ENCODE measurements around the gene KRT24. TPM values are rescaled to one million over a fixed set of nuclear protein-coding genes. Genes with fewer than 3 reads are reported as not detected.
"Not testable (repeated sequence)": the region's sequence is repeated elsewhere in the genome, so short reads cannot be mapped to it uniquely, and the experiment has no call there.

KRT24 gene
- total RNA-seq, result not detected in 2 replicates

DNA sequence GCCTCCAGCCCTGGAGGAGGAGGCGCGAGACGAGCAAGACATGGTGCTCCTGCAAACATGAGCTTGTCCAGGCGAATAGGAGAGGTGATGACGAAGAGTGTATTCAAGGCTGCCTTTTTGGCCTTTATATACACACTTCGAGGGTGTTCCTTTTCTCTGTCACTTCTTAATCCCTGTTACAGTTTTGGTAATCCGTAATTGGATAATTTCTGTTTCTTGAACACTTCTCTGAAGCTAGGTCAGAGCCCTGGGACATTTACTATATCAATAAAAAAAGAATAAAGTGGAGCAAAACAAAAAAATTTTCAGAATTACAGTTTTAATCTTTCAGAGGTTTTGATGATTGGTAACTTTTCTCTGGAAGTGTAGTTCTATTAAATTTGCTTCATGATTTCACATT is at the start of gene KRT24:
Gene KRT24, minus strand, starts transcription at position 101 of the 400 bp plus-strand sequence. Its CDS starts 59 bp downstream, at position 42.
- DNase-seq (ENCODE audit: low read depth), result no peak
- TF ChIP-seq, protein P1, sequence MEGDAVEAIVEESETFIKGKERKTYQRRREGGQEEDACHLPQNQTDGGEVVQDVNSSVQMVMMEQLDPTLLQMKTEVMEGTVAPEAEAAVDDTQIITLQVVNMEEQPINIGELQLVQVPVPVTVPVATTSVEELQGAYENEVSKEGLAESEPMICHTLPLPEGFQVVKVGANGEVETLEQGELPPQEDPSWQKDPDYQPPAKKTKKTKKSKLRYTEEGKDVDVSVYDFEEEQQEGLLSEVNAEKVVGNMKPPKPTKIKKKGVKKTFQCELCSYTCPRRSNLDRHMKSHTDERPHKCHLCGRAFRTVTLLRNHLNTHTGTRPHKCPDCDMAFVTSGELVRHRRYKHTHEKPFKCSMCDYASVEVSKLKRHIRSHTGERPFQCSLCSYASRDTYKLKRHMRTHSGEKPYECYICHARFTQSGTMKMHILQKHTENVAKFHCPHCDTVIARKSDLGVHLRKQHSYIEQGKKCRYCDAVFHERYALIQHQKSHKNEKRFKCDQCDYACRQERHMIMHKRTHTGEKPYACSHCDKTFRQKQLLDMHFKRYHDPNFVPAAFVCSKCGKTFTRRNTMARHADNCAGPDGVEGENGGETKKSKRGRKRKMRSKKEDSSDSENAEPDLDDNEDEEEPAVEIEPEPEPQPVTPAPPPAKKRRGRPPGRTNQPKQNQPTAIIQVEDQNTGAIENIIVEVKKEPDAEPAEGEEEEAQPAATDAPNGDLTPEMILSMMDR (conservative IDR thresholded peaks at IDR 0.05; ENCODE audit: low read depth, low read length), result no peak
- no peak within 1 kb of the TSS for H3K4me3 ChIP-seq (ENCODE audit: low read depth, low read length)

DNA sequence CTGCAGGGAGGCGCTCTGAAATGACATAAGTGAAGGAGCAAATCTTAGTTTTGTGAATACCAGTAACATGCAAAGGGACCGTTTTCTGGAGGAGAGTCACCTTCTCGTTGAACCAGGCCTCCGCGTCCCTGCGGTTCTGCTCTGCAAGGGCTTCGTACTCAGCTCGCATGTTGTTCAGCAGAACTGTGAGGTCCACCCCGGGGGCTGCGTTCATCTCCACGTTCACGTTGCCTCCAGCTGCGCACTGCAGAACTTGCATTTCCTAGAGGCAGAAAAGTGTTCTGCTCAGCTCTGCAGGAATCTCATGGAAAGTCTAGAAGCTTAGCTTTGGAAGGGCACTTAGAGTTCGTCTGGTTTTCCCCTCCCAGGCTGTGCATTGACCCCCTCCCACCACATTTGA is 47.5 kb upstream of the KRT24 start:
- no peak overlapping the region for H3K4me3 ChIP-seq (ENCODE audit: low read depth, low read length)
- TF ChIP-seq, protein P1 (conservative IDR thresholded peaks at IDR 0.05; ENCODE audit: low read depth, low read length), result no peak

DNA sequence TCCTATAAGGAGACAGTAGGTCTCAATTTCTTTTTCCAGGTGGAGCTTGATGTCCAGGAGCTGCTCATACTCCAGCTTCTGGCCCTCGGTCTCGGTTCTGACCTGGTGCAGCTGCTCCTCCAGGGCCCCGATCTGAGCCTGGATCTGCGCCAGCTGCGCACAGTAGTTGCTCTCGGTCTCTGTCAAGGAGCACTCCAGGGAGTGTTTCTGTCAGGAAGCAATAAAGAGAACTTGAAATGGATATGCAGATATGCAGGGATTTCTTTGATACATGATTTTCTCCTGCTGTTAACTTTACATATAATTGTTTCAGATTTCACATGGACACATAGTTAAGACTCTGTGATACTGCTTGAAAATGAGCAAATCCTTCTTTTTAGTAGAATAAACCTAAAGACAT is 46.8 kb upstream of the KRT24 start:
- no peak for DNase-seq (ENCODE audit: low read depth)
- TF ChIP-seq, protein P1 (conservative IDR thresholded peaks at IDR 0.05; ENCODE audit: low read depth, low read length), result no peak
- H3K4me3 ChIP-seq (ENCODE audit: low read depth, low read length), result no peak overlapping the region

More for the DNA sequence above, 47.5 kb upstream of the KRT24 start:
- DNase-seq (ENCODE audit: low read depth), result no peak

DNA sequence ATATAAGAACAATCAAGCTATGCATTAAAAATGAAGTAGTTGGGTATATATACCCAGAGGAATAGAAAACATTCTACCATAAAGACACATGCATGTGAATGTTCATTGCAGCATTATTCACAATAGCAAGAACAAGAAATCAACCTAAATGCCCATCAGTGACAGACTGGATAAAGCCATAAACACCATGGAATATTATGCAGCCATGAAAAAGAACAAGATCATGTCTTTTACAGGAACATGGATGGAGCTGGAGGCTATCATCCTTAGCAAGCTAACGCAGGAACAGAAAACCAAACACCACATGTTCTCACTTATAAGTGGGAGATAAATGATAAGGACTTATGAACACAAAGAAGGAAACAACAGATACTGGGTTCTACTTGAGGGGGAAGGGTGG is 45.1 kb upstream of the KRT24 start:
- DNase-seq (ENCODE audit: low read depth); H3K4me3 ChIP-seq (ENCODE audit: low read depth, low read length): not testable (repeated sequence)

DNA sequence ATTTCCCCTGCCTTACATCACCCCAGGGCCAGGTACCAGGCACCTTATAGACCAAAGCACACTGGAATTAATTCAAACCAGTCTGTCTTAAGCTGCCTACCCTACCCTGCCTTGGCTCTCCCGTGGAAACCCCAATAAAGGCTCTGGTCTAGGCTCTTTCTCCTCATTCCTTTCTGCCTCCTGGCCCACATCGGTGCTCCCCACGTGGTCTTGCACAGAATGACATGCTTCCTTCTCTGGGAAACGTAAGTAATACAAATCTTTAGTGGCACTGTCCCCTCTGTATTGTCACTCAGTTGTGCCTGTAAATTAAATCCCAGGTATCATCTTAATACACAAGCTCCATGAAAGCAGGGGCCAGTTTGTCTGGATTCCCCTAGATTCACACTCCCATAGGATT is 35.0 kb upstream of the KRT24 start:
- H3K4me3 ChIP-seq (ENCODE audit: low read depth, low read length), result no peak overlapping the region
- TF ChIP-seq, protein P1 (conservative IDR thresholded peaks at IDR 0.05; ENCODE audit: low read depth, low read length), result no peak
- DNase-seq (ENCODE audit: low read depth), result no peak

DNA sequence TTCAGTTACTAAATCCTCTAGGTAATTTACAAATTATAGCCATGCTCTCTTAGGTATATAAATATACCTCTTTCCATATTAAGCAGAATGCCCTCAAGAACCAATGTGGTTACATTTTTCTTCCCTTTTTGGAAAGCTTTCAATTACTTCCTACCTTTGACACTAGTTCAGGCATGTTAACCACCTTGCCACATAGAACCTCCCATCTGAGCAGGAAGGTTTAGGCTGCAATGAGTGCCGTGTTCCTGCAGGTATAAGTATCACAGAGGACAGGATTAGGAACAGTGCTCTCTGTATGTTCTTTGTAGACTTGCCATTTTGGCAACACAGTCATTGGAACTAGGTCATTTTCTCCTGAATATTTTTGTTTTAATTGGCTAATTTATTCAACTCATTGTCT is 31.5 kb upstream of the KRT24 start:
- DNase-seq (ENCODE audit: low read depth), result no peak
- TF ChIP-seq, protein P1 (conservative IDR thresholded peaks at IDR 0.05; ENCODE audit: low read depth, low read length), result no peak
- no peak overlapping the region for H3K4me3 ChIP-seq (ENCODE audit: low read depth, low read length)

DNA sequence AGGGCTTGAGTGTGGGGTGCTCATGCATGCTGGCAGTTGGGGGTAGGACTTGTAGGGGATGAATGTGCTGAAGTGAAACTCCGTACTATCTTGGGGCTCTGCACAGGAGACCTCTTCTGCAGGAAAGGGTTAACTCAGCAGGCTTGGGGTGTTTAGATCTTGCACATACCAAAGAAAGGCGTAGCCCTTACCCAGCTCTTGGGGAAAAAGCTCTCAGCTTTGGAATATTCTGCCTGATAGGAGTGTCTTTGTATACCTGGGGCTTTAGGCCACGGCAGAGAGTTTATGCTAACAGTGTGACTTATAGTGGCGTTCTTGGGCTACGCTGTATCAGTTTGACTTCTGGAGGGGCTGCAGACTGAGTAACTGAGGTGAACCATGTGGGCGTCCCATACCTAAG is 30.5 kb upstream of the KRT24 start:
- no peak for DNase-seq (ENCODE audit: low read depth)
- TF ChIP-seq, protein P1 (conservative IDR thresholded peaks at IDR 0.05; ENCODE audit: low read depth, low read length), result no peak
- H3K4me3 ChIP-seq (ENCODE audit: low read depth, low read length), result no peak overlapping the region
